ENCODE measurements around the gene TRIM66.

TRIM66 gene

GRCh38 chr11:8577791-8578581, 104.5 kb downstream of the TRIM66 start:
- H3K9ac ChIP-seq (ENCODE audit: low read depth, low read length, poor library complexity, severe bottlenecking): no peak overlapping the region
- H3K4me3 ChIP-seq (ENCODE audit: low read length, poor library complexity, severe bottlenecking): no peak overlapping the region
- no peaks in the 10 kb centered on the region for H4K20me1 ChIP-seq (ENCODE audit: insufficient read depth, low read length, poor library complexity, severe bottlenecking)
- H3K9me2 ChIP-seq (replicated peaks; ENCODE audit: low read depth, low read length): no peaks in the 10 kb centered on the region
- no peaks in the 10 kb centered on the region; the same call in 1 of the 2 replicates for H3K79me2 ChIP-seq (ENCODE audit: insufficient read depth, low read length)
- H3K4me1 ChIP-seq (ENCODE audit: insufficient read depth, low read length, poor library complexity, severe bottlenecking): no peaks in the 10 kb centered on the region
- no peaks in the 10 kb centered on the region for H3K36me3 ChIP-seq (ENCODE audit: insufficient read depth, low read length)
- TF ChIP-seq CTCF (conservative IDR thresholded peaks at IDR 0.05; ENCODE audit: low read length) (no peak), EZH2phosphoT487 (IDR thresholded peaks at IDR 0.05; ENCODE audit: borderline replicate concordance) (no peak)
- H3K4me2 ChIP-seq (ENCODE audit: low read depth, low read length, poor library complexity, severe bottlenecking): no peak overlapping the region
- H2AFZ ChIP-seq (ENCODE audit: low read length): no peak overlapping the region
- H3K27me3 ChIP-seq (ENCODE audit: insufficient read depth, low read length, poor library complexity, severe bottlenecking): no peaks in the 10 kb centered on the region
- H3K9me3 ChIP-seq (ENCODE audit: insufficient read depth, low read depth, low read length): no peaks in the 10 kb centered on the region; the same call in 1 of the 2 replicates
- H3F3A ChIP-seq (ENCODE audit: low read depth): no peaks in the 10 kb centered on the region

- H3K4me2 ChIP-seq (ENCODE audit: low read depth, low read length, poor library complexity, severe bottlenecking): no peak overlapping the region
- no peak overlapping the region for H2AFZ ChIP-seq (ENCODE audit: low read length)
- H3K79me2 ChIP-seq (ENCODE audit: insufficient read depth, low read length): no peaks in the 10 kb centered on the region
- H3K4me1 ChIP-seq (ENCODE audit: insufficient read depth, low read length, poor library complexity, severe bottlenecking): no peaks in the 10 kb centered on the region
- no peaks in the 10 kb centered on the region for H3F3A ChIP-seq (ENCODE audit: low read depth)
- H3K36me3 ChIP-seq (ENCODE audit: insufficient read depth, low read length): no peaks in the 10 kb centered on the region
- no peaks in the 10 kb centered on the region for H3K9me2 ChIP-seq (replicated peaks; ENCODE audit: low read depth, low read length)
- no peaks in the 10 kb centered on the region for H3K27me3 ChIP-seq (ENCODE audit: insufficient read depth, low read length, poor library complexity, severe bottlenecking)
- no peak overlapping the region for H3K4me3 ChIP-seq (ENCODE audit: low read length, poor library complexity, severe bottlenecking)
- H3K9ac ChIP-seq (ENCODE audit: low read depth, low read length, poor library complexity, severe bottlenecking): no peak overlapping the region
- no peaks in the 10 kb centered on the region; the same call in 1 of the 2 replicates for H3K9me3 ChIP-seq (ENCODE audit: insufficient read depth, low read depth, low read length)
- TF ChIP-seq EZH2phosphoT487 (IDR thresholded peaks at IDR 0.05; ENCODE audit: borderline replicate concordance) (no peak), CTCF (conservative IDR thresholded peaks at IDR 0.05; ENCODE audit: low read length) (no peak)
- H4K20me1 ChIP-seq (ENCODE audit: insufficient read depth, low read length, poor library complexity, severe bottlenecking): no peaks in the 10 kb centered on the region
Measured at GRCh38 chr11:8574798-8575197, 107.7 kb downstream of the TRIM66 start.

GRCh38 chr11:8573777-8574176, 108.7 kb downstream of the TRIM66 start:
- Histone ChIP-seq H3K4me2 (ENCODE audit: low read depth, low read length, poor library complexity, severe bottlenecking) (no peak overlapping the region), H3K4me3 (ENCODE audit: low read length, poor library complexity, severe bottlenecking) (no peak overlapping the region), H3K27me3 (ENCODE audit: insufficient read depth, low read length, poor library complexity, severe bottlenecking) (no peaks in the 10 kb centered on the region), H3K9ac (ENCODE audit: low read depth, low read length, poor library complexity, severe bottlenecking) (no peak overlapping the region), H3K79me2 (ENCODE audit: insufficient read depth, low read length) (no peaks in the 10 kb centered on the region), H4K20me1 (ENCODE audit: insufficient read depth, low read length, poor library complexity, severe bottlenecking) (no peaks in the 10 kb centered on the region), H3F3A (ENCODE audit: low read depth) (no peaks in the 10 kb centered on the region), H3K9me3 (ENCODE audit: insufficient read depth, low read depth, low read length) (no peaks in the 10 kb centered on the region; the same call in 1 of the 2 replicates), H3K4me1 (ENCODE audit: insufficient read depth, low read length, poor library complexity, severe bottlenecking) (no peaks in the 10 kb centered on the region), H3K9me2 (replicated peaks; ENCODE audit: low read depth, low read length) (no peaks in the 10 kb centered on the region), H3K36me3 (ENCODE audit: insufficient read depth, low read length) (no peaks in the 10 kb centered on the region), H2AFZ (ENCODE audit: low read length) (no peak overlapping the region)
- no peak for TF ChIP-seq EZH2phosphoT487 (IDR thresholded peaks at IDR 0.05; ENCODE audit: borderline replicate concordance)
- TF ChIP-seq CTCF (conservative IDR thresholded peaks at IDR 0.05; ENCODE audit: low read length): no peak

Data from Loucy (cell line).